HUES48 (cell line): ENCODE measurements around the gene TMEM17.

Experiments used
- H3K27ac ChIP-seq: one replicate; pipeline ENCODE4 v1.7.0; 2013; ENCODE audit warnings: low read depth, low read length, inconsistent platforms
- H3K27me3 ChIP-seq: 2 replicates; pipeline ENCODE4 v1.6.1; 2013; ENCODE audit warnings: mild to moderate bottlenecking, low read length; ENCODE audit not compliant: control insufficient read depth, insufficient read depth
- H3K36me3 ChIP-seq: 2 replicates; pipeline ENCODE4 v1.6.1; 2013; ENCODE audit warnings: low read length; ENCODE audit not compliant: control insufficient read depth, insufficient read depth
- H3K4me1 ChIP-seq: 2 replicates; pipeline ENCODE4 v1.6.1; 2013; ENCODE audit warnings: mild to moderate bottlenecking, low read length; ENCODE audit not compliant: control insufficient read depth, insufficient read depth
- H3K4me3 ChIP-seq: 2 replicates; pipeline ENCODE4 v1.5.1; 2013; ENCODE audit warnings: mild to moderate bottlenecking, low read depth, low read length
- H3K9ac ChIP-seq: 2 replicates; pipeline ENCODE4 v1.6.1; 2013; ENCODE audit warnings: mild to moderate bottlenecking, low read depth, low read length, moderate library complexity
- H3K9me3 ChIP-seq: 2 replicates; pipeline ENCODE4 v1.6.1; 2013; ENCODE audit warnings: low read length; ENCODE audit not compliant: control insufficient read depth, insufficient read depth

TMEM17 gene

GRCh38 chr2:62471816-62472215, 34.2 kb downstream of the TMEM17 start:
- Histone ChIP-seq H3K36me3 (no peaks in the 10 kb centered on the region), H3K9ac (no peak overlapping the region), H3K4me3 (no peak overlapping the region), H3K9me3 (no peaks in the 10 kb centered on the region), H3K27me3 (no peaks in the 10 kb centered on the region), H3K27ac (no peak overlapping the region), H3K4me1 (peaks cover 26% of the 10 kb centered on the region)

- H3K9me3 ChIP-seq = no peaks in the 10 kb centered on the region
- H3K4me3 ChIP-seq = no peak overlapping the region
- peaks cover 29% of the 10 kb centered on the region for H3K4me1 ChIP-seq
- H3K27me3 ChIP-seq = no peaks in the 10 kb centered on the region
- no peak overlapping the region for H3K9ac ChIP-seq
- H3K36me3 ChIP-seq = no peaks in the 10 kb centered on the region
- no peak overlapping the region for H3K27ac ChIP-seq
These were observed 34.6 kb downstream of the TMEM17 start for GRCh38 chr2:62471404-62471803.

- no peak overlapping the region for H3K9ac ChIP-seq
- no peak overlapping the region for H3K27ac ChIP-seq
- H3K4me1 ChIP-seq = peaks cover 34% of the 10 kb centered on the region
- no peaks in the 10 kb centered on the region for H3K27me3 ChIP-seq
- H3K9me3 ChIP-seq = no peaks in the 10 kb centered on the region
- H3K36me3 ChIP-seq = no peaks in the 10 kb centered on the region
- H3K4me3 ChIP-seq = no peak overlapping the region
These were observed 36.4 kb downstream of the TMEM17 start for GRCh38 chr2:62469548-62469947.

GRCh38 chr2:62469114-62469513, 36.9 kb downstream of the TMEM17 start:
- no peaks in the 10 kb centered on the region for H3K27me3 ChIP-seq
- no peaks in the 10 kb centered on the region for H3K9me3 ChIP-seq
- no peaks in the 10 kb centered on the region for H3K36me3 ChIP-seq

GRCh38 chr2:62467475-62468321, 38.3 kb downstream of the TMEM17 start:
- H3K36me3 ChIP-seq = no peaks in the 10 kb centered on the region
- no peaks in the 10 kb centered on the region for H3K27me3 ChIP-seq
- no peaks in the 10 kb centered on the region for H3K9me3 ChIP-seq
- H3K9ac ChIP-seq = no peak overlapping the region
- peak overlapping the region; percentile 26 for H3K27ac ChIP-seq
- H3K4me1 ChIP-seq = peaks cover 38% of the 10 kb centered on the region
- no peak overlapping the region for H3K4me3 ChIP-seq

More at GRCh38 chr2:62469114-62469513, 36.9 kb downstream of the TMEM17 start:
- Histone ChIP-seq H3K4me3 (no peak overlapping the region), H3K4me1 (peaks cover 38% of the 10 kb centered on the region), H3K27ac (no peak overlapping the region), H3K9ac (no peak overlapping the region)

- no peak overlapping the region for H3K9ac ChIP-seq
- no peaks in the 10 kb centered on the region for H3K27me3 ChIP-seq
- H3K9me3 ChIP-seq = no peaks in the 10 kb centered on the region
- H3K36me3 ChIP-seq = no peaks in the 10 kb centered on the region
- peaks cover 38% of the 10 kb centered on the region for H3K4me1 ChIP-seq
- H3K4me3 ChIP-seq = no peak overlapping the region
- peak overlapping the region; percentile 26 for H3K27ac ChIP-seq
These were observed 38.9 kb downstream of the TMEM17 start for GRCh38 chr2:62467100-62467474.

- no peak overlapping the region for H3K9ac ChIP-seq
- H3K27me3 ChIP-seq = no peaks in the 10 kb centered on the region
- H3K4me1 ChIP-seq = peaks cover 38% of the 10 kb centered on the region
- H3K27ac ChIP-seq = peak overlapping the region; percentile 90
- no peaks in the 10 kb centered on the region for H3K9me3 ChIP-seq
- no peak overlapping the region for H3K4me3 ChIP-seq
- no peaks in the 10 kb centered on the region for H3K36me3 ChIP-seq
These were observed 39.5 kb downstream of the TMEM17 start for GRCh38 chr2:62466503-62466854.

GRCh38 chr2:62465741-62466502, 40.1 kb downstream of the TMEM17 start:
- Histone ChIP-seq H3K9me3 (no peaks in the 10 kb centered on the region), H3K27me3 (no peaks in the 10 kb centered on the region), H3K4me3 (no peak overlapping the region), H3K4me1 (peaks cover 38% of the 10 kb centered on the region), H3K27ac (peak overlapping the region; percentile 90), H3K9ac (no peak overlapping the region), H3K36me3 (no peaks in the 10 kb centered on the region)

GRCh38 chr2:62465039-62465740, 40.8 kb downstream of the TMEM17 start:
- peak overlapping the region; percentile 90 for H3K27ac ChIP-seq

GRCh38 chr2:62464221-62465007, 41.6 kb downstream of the TMEM17 start:
- peak overlapping the region; percentile 90 for H3K27ac ChIP-seq

More at GRCh38 chr2:62465039-62465740, 40.8 kb downstream of the TMEM17 start:
- Histone ChIP-seq H3K4me3 (no peak overlapping the region), H3K4me1 (peaks cover 38% of the 10 kb centered on the region), H3K36me3 (no peaks in the 10 kb centered on the region), H3K9ac (no peak overlapping the region), H3K9me3 (no peaks in the 10 kb centered on the region), H3K27me3 (no peaks in the 10 kb centered on the region)

More at GRCh38 chr2:62464221-62465007, 41.6 kb downstream of the TMEM17 start:
- H3K4me1 ChIP-seq = peaks cover 38% of the 10 kb centered on the region
- H3K9me3 ChIP-seq = no peaks in the 10 kb centered on the region
- H3K4me3 ChIP-seq = no peak overlapping the region
- no peaks in the 10 kb centered on the region for H3K27me3 ChIP-seq
- H3K9ac ChIP-seq = no peak overlapping the region
- H3K36me3 ChIP-seq = no peaks in the 10 kb centered on the region
